GM23338 (cell line): ENCODE results near the gene CLCN1. TPM values are rescaled to one million over a fixed set of nuclear protein-coding genes. Genes with fewer than 3 reads are reported as not detected.

Experiments
- ATAC-seq: fragments of 200-7000 bp; cut with Tn5 transposase; 3 replicates; pipeline ENCODE4 v1.9.1; 2020
- DNase-seq: peaks from one replicate; pipeline ENCODE4 v3.0.0-alpha.2; 2015; ENCODE audit warnings: low spot score
- H2AFZ ChIP-seq: fragments of 200-600 bp; sonication (generic); 2 replicates; pipeline ENCODE4 v1.8.0; 2016; ENCODE audit warnings: antibody characterized with exemption, mild to moderate bottlenecking, moderate library complexity
- H3F3A ChIP-seq: fragments of 200-600 bp; sonication (generic); replicated peaks from 2 replicates; pipeline ENCODE4 v1.8.0; 2017; ENCODE audit warnings: antibody characterized with exemption, mixed run types, low read depth
- H3K27ac ChIP-seq: fragments of 200-600 bp; sonication (generic); 2 replicates; pipeline ENCODE4 v1.6.1; 2016; ENCODE audit warnings: low read depth
- H3K27me3 ChIP-seq: fragments of 200-600 bp; sonication (generic); 2 replicates; pipeline ENCODE4 v1.8.0; 2016; ENCODE audit warnings: mild to moderate bottlenecking, mixed run types, moderate library complexity; ENCODE audit not compliant: insufficient read depth
- H3K36me3 ChIP-seq: fragments of 200-600 bp; sonication (generic); 2 replicates; pipeline ENCODE4 v1.8.0; 2016; ENCODE audit warnings: mild to moderate bottlenecking; ENCODE audit not compliant: insufficient read depth
- H3K4me1 ChIP-seq: fragments of 200-600 bp; sonication (generic); 2 replicates; pipeline ENCODE4 v1.8.0; 2016; ENCODE audit warnings: mild to moderate bottlenecking, moderate library complexity; ENCODE audit not compliant: insufficient read depth
- H3K4me2 ChIP-seq: fragments of 200-600 bp; sonication (generic); 2 replicates; pipeline ENCODE4 v1.7.1; 2017; ENCODE audit warnings: mixed run types
- H3K4me3 ChIP-seq: fragments of 200-600 bp; sonication (generic); 2 replicates; pipeline ENCODE4 v1.6.1; 2016; ENCODE audit warnings: mixed run types
- H3K79me2 ChIP-seq: fragments of 200-600 bp; sonication (generic); replicated peaks from 2 replicates; pipeline ENCODE4 v1.8.0; 2017; ENCODE audit warnings: mild to moderate bottlenecking; ENCODE audit not compliant: insufficient read depth
- H3K9me2 ChIP-seq: fragments of 200-600 bp; sonication (generic); 2 replicates; pipeline ENCODE4 v1.8.0; 2017; ENCODE audit not compliant: insufficient read depth
- H4K20me1 ChIP-seq: fragments of 200-600 bp; sonication (generic); replicated peaks from 2 replicates; pipeline ENCODE4 v1.8.0; 2017; ENCODE audit warnings: mild to moderate bottlenecking; ENCODE audit not compliant: insufficient read depth
- H3K27ac Mint-ChIP-seq: 2 replicates; pipeline ENCODE4 v1.8.0; 2020; ENCODE audit warnings: inconsistent platforms, mild to moderate bottlenecking, moderate library complexity, mixed read lengths
- H3K27me3 Mint-ChIP-seq: 3 replicates; pipeline ENCODE4 v1.8.0; 2022; ENCODE audit warnings: low read depth, mild to moderate bottlenecking, moderate library complexity, mixed read lengths, inconsistent platforms; ENCODE audit not compliant: insufficient read depth, poor library complexity
- H3K36me3 Mint-ChIP-seq: 3 replicates; pipeline ENCODE4 v1.8.0; 2021; ENCODE audit warnings: low read depth, mild to moderate bottlenecking, inconsistent platforms, moderate library complexity, mixed read lengths
- H3K4me1 Mint-ChIP-seq: 3 replicates; pipeline ENCODE4 v1.8.0; 2020; ENCODE audit warnings: mild to moderate bottlenecking, inconsistent platforms, mixed read lengths
- H3K4me3 Mint-ChIP-seq: 3 replicates; pipeline ENCODE4 v1.8.0; 2021; ENCODE audit warnings: moderate library complexity, mild to moderate bottlenecking, inconsistent platforms, mixed read lengths
- H3K9me3 Mint-ChIP-seq: 3 replicates; pipeline ENCODE4 v1.8.0; 2020; ENCODE audit warnings: moderate library complexity, mild to moderate bottlenecking, inconsistent platforms, mixed read lengths
- CREB1 ChIP-seq: fragments of 250-450 bp; sonication (Bioruptor Pico); IDR thresholded peaks from 2 replicates; pipeline ENCODE4 v1.5.0; 2020; ENCODE audit warnings: low read depth, mild to moderate bottlenecking, moderate library complexity
- CTCF ChIP-seq, 2 experiments: fragments of 200-600 bp in 1 of 2; sonication (generic) in 1 of 2; conservative IDR thresholded peaks; 2 replicates each; pipeline versions ENCODE4 v1.5.1 to v1.6.1; 2016 to 2017; ENCODE audit warnings: antibody characterized with exemption in 2 of 2, low read depth in 2 of 2, mild to moderate bottlenecking in 2 of 2, moderate library complexity in 1 of 2
- ETS1 ChIP-seq: IDR thresholded peaks from 2 replicates; pipeline ENCODE4 v1.6.1; 2016; ENCODE audit warnings: antibody characterized with exemption
- EZH2phosphoT487 ChIP-seq: fragments of 200-600 bp; sonication (generic); IDR thresholded peaks from one replicate; pipeline ENCODE4 v1.8.1; 2018; ENCODE audit warnings: antibody characterized with exemption; ENCODE audit not compliant: unreplicated experiment
- POLR2AphosphoS5 ChIP-seq: IDR thresholded peaks from 2 replicates; pipeline ENCODE4 v1.6.1; 2016; ENCODE audit warnings: antibody characterized with exemption, low read depth
- ZNF331 ChIP-seq: fragments of 250-450 bp; sonication (Bioruptor Pico); IDR thresholded peaks from 2 replicates; pipeline ENCODE4 v1.5.0; 2020; ENCODE audit warnings: low read depth, mild to moderate bottlenecking, moderate library complexity
- ZNF462 ChIP-seq: fragments of 250-450 bp; sonication (Bioruptor Pico); IDR thresholded peaks from 2 replicates; pipeline ENCODE4 v1.5.0; 2020; ENCODE audit warnings: mild to moderate bottlenecking, moderate library complexity
- polyA plus RNA-seq: library from polyadenylated mRNA; unstranded; fragments of >200 nt; fragmentation: Nextera tagmentation; extraction: Ambion mirVana; gene quantifications from 2 replicates; pipeline ENCODE4 v1.2.1, GENCODE V29; 2016
- total RNA-seq: library from RNA; depleted of rRNA; stranded (reverse); fragments of >200 nt; shearing (Covaris generic); gene quantifications from 2 replicates; pipeline ENCODE4 v1.2.3, GENCODE V29; 2014

Gene CLCN1
- total and polyA plus RNA-seq, 2 experiments from 2014 or later: 0.38 to 0.48 TPM

GRCh38 chr7:143345428-143345900, 29.6 kb downstream of the CLCN1 start:
- Mint-ChIP-seq H3K27ac (0 out of 2 replicates have a peak overlapping the region, but pooled peaks have one; percentile 20), H3K4me1 (peaks cover 21% of the 10 kb centered on the region), H3K4me3 (peak overlapping the region; percentile 79), H3K9me3 (peaks cover 6% of the 10 kb centered on the region; the same call in 1 of the 3 replicates), H3K36me3 (peaks cover 4% of the 10 kb centered on the region; the same call in 2 of the 3 replicates), H3K27me3 (peaks cover 23% of the 10 kb centered on the region)
- DNase-seq (peak; percentile 95), ATAC-seq (peak; percentile 96)
- TF ChIP-seq EZH2phosphoT487 (no peak), CTCF (conservative IDR thresholded peaks at IDR 0.05; ENCODE audit: low read depth in 2 of 2) (peak; percentile 48 to 76; a peak in 3 of 4 replicates), ZNF331 (CRISPR knock-in tag) (no peak), ETS1 (no peak), CREB1 (CRISPR knock-in tag) (peak; percentile 36; the same call in 1 of the 2 replicates), ZNF462 (CRISPR knock-in tag) (peak; percentile 26; the same call in 1 of the 2 replicates), POLR2AphosphoS5 (peak; percentile 40; the same call in 1 of the 2 replicates)
- H3K36me3 ChIP-seq: no peaks in the 10 kb centered on the region
- no peaks in the 10 kb centered on the region for H4K20me1 ChIP-seq
- peak overlapping the region; percentile 87 for H3K4me2 ChIP-seq
- 0 out of 2 replicates have a peak, but pooled peaks cover 8% of the 10 kb centered on the region for H3F3A ChIP-seq
- no peaks in the 10 kb centered on the region for H3K79me2 ChIP-seq
- H3K4me1 ChIP-seq: peaks cover 23% of the 10 kb centered on the region
- no peaks in the 10 kb centered on the region; the same call in 1 of the 2 replicates for H3K27me3 ChIP-seq
- no peak overlapping the region for H3K27ac ChIP-seq
- peak overlapping the region; percentile 52 for H3K4me3 ChIP-seq
- H3K9me2 ChIP-seq: no peaks in the 10 kb centered on the region
- H2AFZ ChIP-seq: peak overlapping the region; percentile 92
